ENCODE results near the gene SLC32A1.

DNA sequence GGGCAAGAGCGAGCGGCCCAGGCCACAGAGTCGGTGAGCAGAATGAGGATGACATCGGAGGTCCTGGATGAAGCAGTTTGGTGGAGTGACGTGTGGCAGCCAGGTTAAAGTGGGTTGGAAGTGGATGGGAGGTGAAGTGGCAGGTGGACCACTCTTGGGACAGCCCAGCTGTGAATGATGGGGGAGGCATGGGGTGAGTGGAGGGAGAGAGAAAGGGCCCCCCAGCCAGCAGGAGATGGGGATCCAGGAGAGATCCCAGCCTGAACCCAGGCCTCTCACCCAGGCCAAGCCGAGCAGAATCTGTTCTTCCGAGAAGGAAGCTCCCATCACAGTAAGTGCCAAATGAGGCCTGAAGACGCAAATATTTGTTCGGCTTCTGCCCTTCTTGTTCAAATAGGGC, 27.0 kb upstream of the SLC32A1 start:
- no peak for TF ChIP-seq EZH2 (IDR thresholded peaks at IDR 0.05; ENCODE audit: insufficient read depth, poor library complexity, severe bottlenecking)
- TF ChIP-seq EZH2phosphoT487 (IDR thresholded peaks at IDR 0.05; ENCODE audit: insufficient read depth, low read depth), result no peak
